GM12878 (cell line): ENCODE measurements around the gene MTMR3. TPM values are rescaled to one million over a fixed set of nuclear protein-coding genes. Genes with fewer than 3 reads are reported as not detected.

Source experiments
- ATAC-seq: fragments of 200-7000 bp; cut with Tn5 transposase; 3 replicates; pipeline ENCODE4 v1.9.1; 2020; ENCODE audit warnings: mild to moderate bottlenecking, moderate library complexity
- BruUV-seq: library from RNA; stranded (reverse); fragments of 400-500 nt; replicated peaks from 2 replicates; lab custom pipeline; 2021; lab: Mats Ljungman, UMichigan
- CTCF ChIA-PET: fragments of 300-600 bp; sonication (Branson Sonifier 250); formaldehyde crosslinking; extraction: SDS; loops from one replicate; lab custom pipeline; 2021; ENCODE audit warnings: inconsistent platforms; lab: Yijun Ruan, JAX
- POLR2A ChIA-PET: fragments of 350-600 bp; formaldehyde crosslinking; extraction: SDS; loops from one replicate; lab custom pipeline; 2021; ENCODE audit warnings: inconsistent platforms; lab: Charles Lee
- RAD21 ChIA-PET: fragments of 300-600 bp; sonication (Branson Sonifier 250); formaldehyde crosslinking; loops from one replicate; lab custom pipeline; 2023; ENCODE audit warnings: antibody characterized with exemption; ENCODE audit not compliant: unreplicated experiment; lab: Charles Lee
- SMC1A ChIA-PET: fragments of 300-600 bp; sonication (Branson Sonifier 250); formaldehyde crosslinking; loops from one replicate; lab custom pipeline; 2023; ENCODE audit not compliant: unreplicated experiment, uncharacterized antibody; lab: Charles Lee
- DNase-seq: peaks from one replicate; pipeline ENCODE4 v3.0.0-alpha.2; 2011; ENCODE audit warnings: low read depth, low spot score
- FAIRE-seq: peaks from 3 replicates; lab custom pipeline; 2011; peaks lifted over from hg19 to GRCh38; lab: Jason Lieb, UNC
- H2AFZ ChIP-seq: 2 replicates; pipeline ENCODE4 v1.6.0; 2011; ENCODE audit warnings: low read depth, low read length, control low read depth; ENCODE audit not compliant: control insufficient read depth
- H3K27ac ChIP-seq: 2 replicates; pipeline ENCODE4 v1.5.1; 2011; ENCODE audit warnings: control low read depth; ENCODE audit not compliant: control insufficient read depth, insufficient read depth
- H3K27me3 ChIP-seq, 2 experiments: replicated peaks in 1 of 2; 2 replicates each; pipeline versions ENCODE4 v1.6.0 to v1.6.1; 2011; ENCODE audit warnings: low read length in 1 of 2; ENCODE audit not compliant: control insufficient read depth in 2 of 2, insufficient read depth in 2 of 2
- H3K36me3 ChIP-seq, 2 experiments: 2 replicates each; pipeline ENCODE4 v1.5.1; 2011; ENCODE audit warnings: low read length in 1 of 2; ENCODE audit not compliant: control insufficient read depth in 2 of 2, insufficient read depth in 2 of 2
- H3K4me1 ChIP-seq: 2 replicates; pipeline ENCODE4 v1.6.1; 2011; ENCODE audit warnings: mild to moderate bottlenecking, low read length, moderate library complexity, mixed read lengths; ENCODE audit not compliant: control insufficient read depth, insufficient read depth
- H3K4me2 ChIP-seq: 2 replicates; pipeline ENCODE4 v1.6.0; 2011; ENCODE audit warnings: control low read depth; ENCODE audit not compliant: control insufficient read depth, insufficient read depth
- H3K4me3 ChIP-seq: fragments of 200-600 bp; sonication (generic); 2 replicates; pipeline ENCODE4 v1.5.1; 2016
- H3K79me2 ChIP-seq: 2 replicates; pipeline ENCODE4 v1.6.0; 2011; ENCODE audit warnings: low read length; ENCODE audit not compliant: control insufficient read depth, insufficient read depth
- H3K9ac ChIP-seq: 2 replicates; pipeline ENCODE4 v1.8.0; 2011; ENCODE audit warnings: low read length, control low read depth, mixed read lengths; ENCODE audit not compliant: control insufficient read depth, insufficient read depth
- H3K9me3 ChIP-seq: replicated peaks from 3 replicates; pipeline ENCODE4 v1.5.1; 2011; ENCODE audit warnings: mild to moderate bottlenecking, low read length; ENCODE audit not compliant: control insufficient read depth, insufficient read depth
- H4K20me1 ChIP-seq: 2 replicates; pipeline ENCODE4 v1.6.0; 2011; ENCODE audit not compliant: control insufficient read depth, insufficient read depth
- ATF3 ChIP-seq: IDR thresholded peaks from 2 replicates; pipeline ENCODE4 v1.6.1; 2011; ENCODE audit warnings: low read depth, mild to moderate bottlenecking, low read length, moderate library complexity, borderline replicate concordance; ENCODE audit errors: extremely low read depth
- BHLHE40 ChIP-seq, 2 experiments: fragments of 450-650 bp in 1 of 2; IDR thresholded peaks; 2 replicates each; pipeline ENCODE4 v1.6.1; 2011 to 2017; ENCODE audit warnings: low read depth in 2 of 2, borderline replicate concordance in 1 of 2, improper control_type of control experiment in 1 of 2, low read length in 1 of 2, mild to moderate bottlenecking in 1 of 2
- ETV6 ChIP-seq, 2 experiments: fragments of 450-650 bp in 1 of 2; IDR thresholded peaks in 1 of 2; conservative IDR thresholded peaks in 1 of 2; 2 replicates each; pipeline ENCODE4 v1.6.1; 2014; ENCODE audit warnings: antibody characterized with exemption in 1 of 2, borderline replicate concordance in 1 of 2, low read depth in 1 of 2, mild to moderate bottlenecking in 1 of 2, moderate library complexity in 1 of 2
- NRF1 ChIP-seq: conservative IDR thresholded peaks from 2 replicates; pipeline ENCODE4 v1.6.1; 2011; ENCODE audit warnings: mild to moderate bottlenecking, low read depth, low read length, improper control_type of control experiment
- PAX5 ChIP-seq: IDR thresholded peaks from 2 replicates; pipeline ENCODE4 v1.6.1; 2011; ENCODE audit warnings: low read depth, low read length, borderline replicate concordance
- RELA ChIP-seq: fragments of 450-650 bp; IDR thresholded peaks from 2 replicates; pipeline ENCODE4 v1.8.0; 2014; ENCODE audit warnings: borderline replicate concordance; ENCODE audit not compliant: partially characterized antibody
- SREBF2 ChIP-seq: IDR thresholded peaks from 2 replicates; pipeline ENCODE4 v1.6.1; 2012; ENCODE audit warnings: mild to moderate bottlenecking, low read length
- TCF12 ChIP-seq: IDR thresholded peaks from 2 replicates; pipeline ENCODE4 v1.6.1; 2011; ENCODE audit warnings: low read depth, mild to moderate bottlenecking, low read length
- ZBED1 ChIP-seq: IDR thresholded peaks from 2 replicates; pipeline ENCODE4 v1.6.1; 2016; ENCODE audit warnings: borderline replicate concordance
- ZNF622 ChIP-seq: fragments of 450-650 bp; IDR thresholded peaks from 2 replicates; pipeline ENCODE4 v1.6.1; 2017; ENCODE audit warnings: mild to moderate bottlenecking, inconsistent platforms
- in situ Hi-C: fragments of 300-500 bp; cut with MboI; formaldehyde crosslinking; loops from 9 replicates; pipeline ENCODE4 v1.14.3; 2018; ENCODE audit warnings: mixed read lengths
- intact Hi-C: fragments of 100-400 bp; cut with micrococcal nuclease; formaldehyde crosslinking; loops from one replicate; pipeline ENCODE4 v1.14.2; 2022; ENCODE audit not compliant: unreplicated experiment
- polyA plus RNA-seq, 11 experiments: library from polyadenylated mRNA; depleted of rRNA in 4 of 11; unstranded in 6 of 11; stranded (reverse) in 5 of 11; fragments of >200 nt; fragmentation: Nextera tagmentation in 4 of 11; fragmentation: Illumina TruSeq in 1 of 11; extraction: Ambion mirVana in 4 of 11; extraction: Trizol in 1 of 11; gene quantifications; 1 replicate in 1 of 11; 2 replicates in 10 of 11; pipeline versions ENCODE4 v1.2.1 to v1.2.3, GENCODE V29; 2011 to 2016; ENCODE audit warnings: inconsistent platforms in 2 of 11, missing spikeins in 2 of 11, low read depth in 1 of 11
- total RNA-seq, 4 experiments: library from RNA; depleted of rRNA in 3 of 4; stranded (reverse); fragments of >200 nt in 3 of 4; fragmentation: Illumina TruSeq in 1 of 4; extraction: Trizol in 1 of 4; gene quantifications; 2 replicates each; pipeline versions ENCODE4 v1.2.1 to v1.2.3, GENCODE V29; 2013 to 2021

MTMR3 gene
- total and polyA plus RNA-seq, 10 of the 15 experiments (the other 5 are each of a cell fraction or from before 2014, with no cell fraction given): 1.4 to 23.7 (median 10.6) TPM

GRCh38 chr22:29867260-29867659 is 15.7 kb upstream of the MTMR3 start:
- ChIA-PET CTCF (no interaction called here), RAD21 (no interaction called here), SMC1A (no interaction called here), POLR2A (no interaction called here)
- Histone ChIP-seq H4K20me1 (no peaks in the 10 kb centered on the region), H3K4me2 (no peak overlapping the region), H3K36me3 (no peaks in the 10 kb centered on the region), H3K27me3 (no peaks in the 10 kb centered on the region), H3K9me3 (no peaks in the 10 kb centered on the region), H2AFZ (no peak overlapping the region), H3K79me2 (no peaks in the 10 kb centered on the region), H3K4me1 (0 out of 2 replicates have a peak, but pooled peaks cover 4% of the 10 kb centered on the region), H3K4me3 (no peak overlapping the region), H3K9ac (no peak overlapping the region), H3K27ac (no peak overlapping the region)
- ATAC-seq (no peak), FAIRE-seq (no peak), DNase-seq (no peak)
- in situ Hi-C loops (no loop called here), intact Hi-C loops (no loop called here)
- BruUV-seq: no TSS peak
- TF ChIP-seq ETV6 (conservative IDR thresholded peaks at IDR 0.05 in 1 of 2, IDR thresholded peaks at IDR 0.05 in 1 of 2; ENCODE audit: borderline replicate concordance in 1 of 2, low read depth in 1 of 2): no peak
- no peak for TF ChIP-seq PAX5
- TF ChIP-seq ATF3: no peak
- TF ChIP-seq SREBF2: no peak
- TF ChIP-seq TCF12: no peak
- TF ChIP-seq NRF1: no peak
- no peak for TF ChIP-seq BHLHE40 (IDR thresholded peaks at IDR 0.05; ENCODE audit: borderline replicate concordance in 1 of 2, low read depth in 2 of 2, low read length in 1 of 2)
- TF ChIP-seq ZBED1: no peak
- no peak for TF ChIP-seq ZNF622
- no peak for TF ChIP-seq RELA
